Lower leg skin (tissue), 4 donors: ENCODE measurements around the gene SHISA7. TPM values are rescaled to one million over a fixed set of nuclear protein-coding genes. Genes with fewer than 3 reads are reported as not detected.

Source experiments
- DNase-seq, 2 donors: peaks; one replicate each; pipeline ENCODE4 v3.0.0-alpha.2; 2019; ENCODE audit warnings: low spot score in 2 of 2
- H3K4me3 ChIP-seq: fragments of 200-600 bp; sonication (generic); 2 replicates; pipeline ENCODE4 v1.5.1; 2017; ENCODE audit warnings: mild to moderate bottlenecking, low read depth; ENCODE audit not compliant: poor library complexity, severe bottlenecking
- CTCF ChIP-seq, 3 donors: fragments of 450-650 bp; IDR thresholded peaks; one replicate each; pipeline ENCODE4 v1.5.1; 2016; ENCODE audit warnings: antibody characterized with exemption in 3 of 3, mild to moderate bottlenecking in 3 of 3, moderate library complexity in 2 of 3
- POLR2A ChIP-seq, 2 donors: fragments of 450-650 bp; IDR thresholded peaks; one replicate each; pipeline ENCODE4 v1.6.1; 2016 to 2017; ENCODE audit warnings: antibody characterized with exemption in 2 of 2, mild to moderate bottlenecking in 1 of 2, moderate library complexity in 1 of 2
- WGBS, 2 donors: methylation state at CpG; one replicate each; pipeline ENCODE4 v1.1.5; 2018; 5-methylcytosine and 5-hydroxymethylcytosine counted together
- intact Hi-C: fragments of 100-400 bp; cut with DNase I; formaldehyde crosslinking; loops from one replicate; pipeline ENCODE4 v1.15.0; 2023; ENCODE audit warnings: low total_unique reads
- total RNA-seq, 4 donors: library from RNA; depleted of rRNA; stranded (reverse); fragments of >200 nt; gene quantifications; one replicate each; pipeline ENCODE4 v1.1.0, GENCODE V29; 2016

Gene SHISA7
- total RNA-seq, 4 donors from 2014 or later, result 0.10 TPM; not detected in 3

- 64 to 94% methylated on average over 4 of the region's 4 CpGs for WGBS, 2 donors
- intact Hi-C loops, result no loop called here
- TF ChIP-seq CTCF (IDR thresholded peaks at IDR 0.05) (no peak), POLR2A (IDR thresholded peaks at IDR 0.05) (no peak)
- no peak overlapping the region for H3K4me3 ChIP-seq
- DNase-seq, result no peak
Measured at GRCh38 chr19:55466241-55466614, 23.1 kb upstream of the SHISA7 start.

- no peak overlapping the region for H3K4me3 ChIP-seq
- no peak for TF ChIP-seq CTCF (IDR thresholded peaks at IDR 0.05)
- TF ChIP-seq POLR2A (IDR thresholded peaks at IDR 0.05), result no peak
- WGBS, 2 donors, result 72 to 79% methylated on average over 11 of the region's 11 CpGs
- no peak for DNase-seq
- intact Hi-C loops, result no loop called here
Measured at GRCh38 chr19:55465460-55466240, 22.6 kb upstream of the SHISA7 start.

GRCh38 chr19:55464662-55465054, 21.6 kb upstream of the SHISA7 start, which contains the start of gene C19orf85:
C19orf85 (minus strand) TSS chr19:55464751; CDS start chr19:55464554, 197 bp downstream.
- WGBS, 2 donors, result 73 to 80% methylated on average over 14 of the region's 14 CpGs
- no peak within 1 kb of the TSS for H3K4me3 ChIP-seq
- no peak for DNase-seq
- no peak for TF ChIP-seq POLR2A (IDR thresholded peaks at IDR 0.05)
- TF ChIP-seq CTCF (IDR thresholded peaks at IDR 0.05), result no peak
- intact Hi-C loops, result no loop called here

GRCh38 chr19:55464039-55464661, 21.1 kb upstream of the SHISA7 start:
- 72 to 80% methylated on average over 21 to 22 of the region's 23 CpGs for whole genome bisulfite sequencing, 2 donors
- no peak overlapping the region for H3K4me3 ChIP-seq

GRCh38 chr19:55463583-55464031, 20.5 kb upstream of the SHISA7 start:
- WGBS, 2 donors, result 73 to 84% methylated on average over 10 to 15 of the region's 15 CpGs
- no peak for TF ChIP-seq CTCF (IDR thresholded peaks at IDR 0.05)
- TF ChIP-seq POLR2A (IDR thresholded peaks at IDR 0.05), result no peak
- no peak overlapping the region for H3K4me3 ChIP-seq
- intact Hi-C loops, result no loop called here
- DNase-seq, result no peak

More at GRCh38 chr19:55464039-55464661, 21.1 kb upstream of the SHISA7 start:
- no peak for DNase-seq
- intact Hi-C loops, result no loop called here
- TF ChIP-seq POLR2A (IDR thresholded peaks at IDR 0.05) (no peak), CTCF (IDR thresholded peaks at IDR 0.05) (no peak)
